ENCODE data around the gene NUDT10. TPM values are rescaled to one million over a fixed set of nuclear protein-coding genes. Genes with fewer than 3 reads are reported as not detected.

The NUDT10 gene
- total and polyA plus RNA-seq, 2 experiments from 2014 or later = 20.9 to 35.5 TPM

DNA sequence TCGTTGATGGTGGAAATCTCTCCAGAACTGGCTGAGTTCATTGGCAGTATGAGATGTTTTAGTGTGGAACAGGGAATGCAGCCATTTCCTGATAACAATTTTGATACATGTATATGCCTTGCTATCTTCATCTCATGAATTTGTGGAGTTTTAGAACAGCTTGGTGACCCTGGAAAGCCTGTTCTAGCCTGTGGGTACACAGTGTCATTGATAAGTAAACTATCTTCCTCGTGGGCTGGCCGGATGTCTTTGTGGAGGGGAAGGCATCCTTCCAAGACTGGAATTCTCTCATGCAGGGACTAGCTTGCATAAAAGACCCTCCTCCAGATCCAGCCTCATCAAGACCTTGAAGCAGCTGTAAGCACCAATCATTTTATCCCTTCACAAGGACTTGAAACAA, 40.2 kb upstream of the NUDT10 start (continued):
- TF ChIP-seq ZNF331 (CRISPR knock-in tag; IDR thresholded peaks at IDR 0.05; ENCODE audit: low read depth) = no peak
- no peak for TF ChIP-seq STAT1 (IDR thresholded peaks at IDR 0.05; ENCODE audit: unreplicated experiment)
- TF ChIP-seq CTCF (conservative IDR thresholded peaks at IDR 0.05; ENCODE audit: low read depth in 2 of 2) = no peak
- no peak for TF ChIP-seq JUNB (IDR thresholded peaks at IDR 0.05; ENCODE audit: unreplicated experiment)

- DNase-seq (ENCODE audit: low spot score) = no peak
- Histone ChIP-seq H4K20me1 (replicated peaks; ENCODE audit: insufficient read depth) (no peaks in the 10 kb centered on the region), H3K9me2 (ENCODE audit: insufficient read depth) (no peaks in the 10 kb centered on the region), H3K4me1 (ENCODE audit: insufficient read depth) (no peaks in the 10 kb centered on the region), H3K4me3 (no peak overlapping the region), H3K4me2 (no peak overlapping the region), H3F3A (replicated peaks; ENCODE audit: low read depth) (no peaks in the 10 kb centered on the region), H3K27ac (ENCODE audit: low read depth) (no peak overlapping the region), H3K79me2 (replicated peaks; ENCODE audit: insufficient read depth) (no peaks in the 10 kb centered on the region), H3K36me3 (ENCODE audit: insufficient read depth) (no peaks in the 10 kb centered on the region), H2AFZ (no peak overlapping the region), H3K27me3 (ENCODE audit: insufficient read depth) (no peaks in the 10 kb centered on the region)
- no peak for TF ChIP-seq CTCF (conservative IDR thresholded peaks at IDR 0.05; ENCODE audit: low read depth in 2 of 2)
- no peak for TF ChIP-seq JUNB (IDR thresholded peaks at IDR 0.05; ENCODE audit: unreplicated experiment)
- TF ChIP-seq REST (IDR thresholded peaks at IDR 0.05; ENCODE audit: unreplicated experiment) = no peak
- TF ChIP-seq, protein P1, sequence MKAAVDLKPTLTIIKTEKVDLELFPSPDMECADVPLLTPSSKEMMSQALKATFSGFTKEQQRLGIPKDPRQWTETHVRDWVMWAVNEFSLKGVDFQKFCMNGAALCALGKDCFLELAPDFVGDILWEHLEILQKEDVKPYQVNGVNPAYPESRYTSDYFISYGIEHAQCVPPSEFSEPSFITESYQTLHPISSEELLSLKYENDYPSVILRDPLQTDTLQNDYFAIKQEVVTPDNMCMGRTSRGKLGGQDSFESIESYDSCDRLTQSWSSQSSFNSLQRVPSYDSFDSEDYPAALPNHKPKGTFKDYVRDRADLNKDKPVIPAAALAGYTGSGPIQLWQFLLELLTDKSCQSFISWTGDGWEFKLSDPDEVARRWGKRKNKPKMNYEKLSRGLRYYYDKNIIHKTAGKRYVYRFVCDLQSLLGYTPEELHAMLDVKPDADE (IDR thresholded peaks at IDR 0.05) = no peak
- Mint-ChIP-seq H3K4me1 (peaks cover under 1% of the 10 kb centered on the region; the same call in 1 of the 3 replicates), H3K36me3 (ENCODE audit: low read depth) (no peaks in the 10 kb centered on the region), H3K27me3 (ENCODE audit: insufficient read depth, low read depth, poor library complexity) (no peaks in the 10 kb centered on the region), H3K9me3 (no peaks in the 10 kb centered on the region), H3K4me3 (no peak overlapping the region), H3K27ac (no peak overlapping the region)
- ATAC-seq = no peak
Measured at GRCh38 chrX:51296138-51296537, 36.5 kb upstream of the NUDT10 start.
